HG03064 (cell line): ENCODE measurements around the gene SLC22A15.
"Not testable (repeated sequence)": the region's sequence is repeated elsewhere in the genome, so short reads cannot be mapped to it uniquely, and the experiment has no call there.

Experiments used
- ATAC-seq: cut with Tn5 transposase; IDR thresholded peaks from one replicate; pipeline ENCODE4 v1.9.1; 2021; ENCODE audit warnings: low read depth; ENCODE audit not compliant: unreplicated experiment

Gene SLC22A15

GRCh38 chr1:115980998-115981993, 5.0 kb downstream of the SLC22A15 start:
- ATAC-seq, result no peak

GRCh38 chr1:115982400-115982799, 6.1 kb downstream of the SLC22A15 start:
- no peak for ATAC-seq

DNA sequence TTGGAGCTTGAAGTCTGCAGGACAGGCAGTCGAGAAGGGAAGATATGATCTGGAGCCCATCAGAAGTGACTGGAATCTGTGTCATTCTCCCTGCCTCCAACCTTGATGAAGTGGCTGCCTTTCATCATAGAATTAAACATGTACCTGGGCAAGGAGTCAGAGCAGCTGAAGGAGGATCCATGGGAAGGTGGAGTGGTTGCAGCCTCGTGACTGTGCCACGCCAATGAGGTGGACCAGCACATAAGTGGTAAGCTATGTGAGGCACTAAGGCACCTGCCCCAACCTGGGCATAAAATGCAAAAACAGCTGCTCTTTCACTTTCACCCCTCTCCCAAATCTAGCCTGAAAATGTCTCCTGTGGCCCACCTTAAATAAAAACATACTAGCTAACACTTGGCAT, 7.3 kb downstream of the SLC22A15 start:
- no peak for ATAC-seq

DNA sequence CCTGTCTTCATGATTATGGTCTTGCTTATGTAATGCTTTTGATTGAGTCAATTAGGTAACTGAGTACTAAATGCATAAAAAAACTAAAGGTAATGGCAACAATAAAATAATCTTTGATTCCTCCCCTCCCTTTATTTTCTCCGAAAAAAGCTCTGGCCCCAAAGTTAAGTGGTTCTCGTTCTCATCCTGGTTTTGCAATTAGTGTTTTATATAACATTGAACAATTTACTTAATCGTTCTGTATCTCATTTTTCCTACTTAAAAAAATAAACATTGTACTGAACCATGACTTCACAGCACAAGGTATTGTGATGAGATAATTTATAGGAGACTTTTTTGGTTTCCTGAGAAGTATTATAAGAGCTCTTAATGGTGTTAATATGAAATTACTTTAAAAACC, 11.3 kb downstream of the SLC22A15 start:
- no peak for ATAC-seq

- ATAC-seq, result no peak
These were observed 12.6 kb downstream of the SLC22A15 start for GRCh38 chr1:115988953-115989352.

- no peak for ATAC-seq
These were observed 13.4 kb downstream of the SLC22A15 start for GRCh38 chr1:115989699-115990098.

DNA sequence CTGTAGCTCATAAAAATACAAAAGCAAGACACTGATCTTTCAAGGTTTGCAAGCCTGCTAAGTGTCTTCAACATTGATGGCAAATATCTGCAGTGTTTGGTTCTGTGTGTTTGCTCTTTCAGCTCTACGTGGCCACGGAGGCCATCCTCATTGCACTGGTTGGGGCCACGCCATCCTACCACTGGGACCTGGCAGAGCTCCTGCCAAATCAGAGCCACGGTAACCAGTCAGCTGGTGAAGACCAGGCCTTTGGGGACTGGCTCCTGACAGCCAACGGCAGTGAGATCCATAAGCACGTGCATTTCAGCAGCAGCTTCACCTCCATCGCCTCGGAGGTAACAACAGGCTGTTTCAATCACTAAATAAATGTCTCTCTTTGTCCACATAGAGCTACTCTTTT, 15.6 kb downstream of the SLC22A15 start:
- ATAC-seq, result no peak

GRCh38 chr1:115997921-115998320, 21.6 kb downstream of the SLC22A15 start:
- ATAC-seq, result not testable (repeated sequence)

DNA sequence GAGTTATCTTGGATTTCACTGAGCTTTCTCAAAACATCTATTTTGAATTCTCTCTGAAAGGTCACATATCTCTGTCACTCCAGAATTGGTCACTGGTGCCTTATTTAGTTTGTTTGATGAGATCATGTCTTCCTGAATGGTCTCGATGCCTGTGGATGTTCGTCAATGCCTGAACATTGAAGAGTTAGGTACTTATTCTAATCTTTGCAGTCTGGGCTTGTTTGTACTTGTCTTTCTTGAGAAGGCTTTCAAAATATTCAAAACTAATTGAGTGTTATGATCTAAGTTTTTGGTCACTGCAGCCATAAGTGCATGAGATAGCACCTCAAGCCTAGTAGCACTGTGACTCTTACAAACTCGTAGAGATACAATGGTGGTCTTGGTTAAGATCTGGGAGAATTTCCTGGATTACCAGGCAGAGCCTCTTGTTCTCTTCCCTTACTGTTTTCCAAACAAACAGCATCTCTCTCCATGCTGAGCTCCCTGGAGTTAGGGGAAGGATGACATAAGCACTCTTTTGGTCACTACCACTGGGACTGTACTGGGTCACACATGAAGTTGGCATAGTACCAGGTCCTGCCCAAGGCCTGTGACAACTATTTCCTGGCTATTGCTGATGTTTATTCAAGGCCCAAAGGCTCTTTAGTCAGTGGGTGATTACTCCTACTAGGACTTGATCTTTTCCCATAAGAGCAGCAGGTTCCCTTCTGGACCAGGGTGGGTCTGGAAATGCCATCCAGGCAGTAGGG, 25.6 kb downstream of the SLC22A15 start:
- ATAC-seq, result no peak

DNA sequence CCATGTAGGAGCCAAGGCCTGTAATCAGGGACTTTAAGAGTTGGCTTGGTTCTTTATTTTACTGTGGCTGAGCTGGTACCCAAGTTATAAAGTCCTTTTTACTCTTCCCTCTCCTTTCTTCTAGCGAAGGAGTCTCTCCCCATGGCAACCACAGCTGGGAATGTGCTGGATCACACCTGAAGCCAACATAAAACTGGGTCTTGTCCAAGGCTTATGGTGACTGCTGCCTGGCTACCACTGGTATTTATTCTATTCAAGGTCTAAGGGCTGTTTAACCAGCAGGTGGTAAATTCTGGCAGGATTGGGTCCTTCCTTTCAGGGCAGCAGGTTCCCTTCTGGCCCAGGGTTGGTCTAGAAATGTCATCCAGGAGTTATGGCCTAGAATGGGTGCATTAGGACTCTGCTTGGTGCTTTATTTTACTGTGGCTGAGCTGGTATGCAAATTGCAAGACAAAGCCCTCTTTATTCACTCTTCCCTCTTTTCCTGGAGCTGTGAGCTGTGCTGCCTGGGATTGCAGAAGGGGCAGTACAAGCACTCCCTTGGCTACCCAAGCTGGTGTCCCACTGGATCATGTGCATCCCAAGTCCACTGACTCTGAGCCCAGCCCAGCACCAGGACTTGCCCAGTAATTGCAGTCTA, 26.6 kb downstream of the SLC22A15 start:
- ATAC-seq, result no peak

- ATAC-seq, result no peak
These were observed 27.5 kb downstream of the SLC22A15 start for GRCh38 chr1:116003823-116004222.

DNA sequence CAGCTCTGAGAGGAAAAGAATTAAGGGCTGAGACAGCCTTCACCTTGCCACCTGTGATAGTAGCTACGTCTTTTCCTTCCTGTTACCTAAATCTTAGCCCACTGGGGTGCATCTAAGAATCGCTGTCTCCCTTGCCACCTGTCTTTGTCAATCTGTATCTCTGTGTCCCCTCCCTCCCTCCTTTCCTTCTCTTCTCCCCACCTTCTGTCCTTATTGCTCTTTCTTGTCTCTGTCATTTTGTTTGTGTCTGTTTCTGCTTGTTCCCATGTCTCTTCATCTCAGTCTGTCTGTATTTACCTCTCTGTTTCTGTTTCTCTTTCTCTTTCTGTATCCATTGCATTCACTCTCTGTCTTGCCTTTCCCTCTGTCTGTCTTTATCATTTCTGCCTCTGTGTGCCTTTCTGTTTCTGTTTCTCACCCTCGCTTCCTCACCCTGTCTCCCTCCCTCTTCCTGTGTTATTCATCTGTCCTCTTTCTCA, 30.2 kb downstream of the SLC22A15 start:
- peak; percentile 89 for ATAC-seq

GRCh38 chr1:116008656-116009390, 32.5 kb downstream of the SLC22A15 start:
- ATAC-seq, result no peak

- no peak for ATAC-seq
These were observed 36.4 kb downstream of the SLC22A15 start for GRCh38 chr1:116012716-116013115.

GRCh38 chr1:116015679-116016078, 39.4 kb downstream of the SLC22A15 start:
- no peak for ATAC-seq

- ATAC-seq, result no peak
These were observed 41.7 kb downstream of the SLC22A15 start for GRCh38 chr1:116018007-116018406.

- no peak for ATAC-seq
These were observed 43.4 kb downstream of the SLC22A15 start for GRCh38 chr1:116019653-116020253.

DNA sequence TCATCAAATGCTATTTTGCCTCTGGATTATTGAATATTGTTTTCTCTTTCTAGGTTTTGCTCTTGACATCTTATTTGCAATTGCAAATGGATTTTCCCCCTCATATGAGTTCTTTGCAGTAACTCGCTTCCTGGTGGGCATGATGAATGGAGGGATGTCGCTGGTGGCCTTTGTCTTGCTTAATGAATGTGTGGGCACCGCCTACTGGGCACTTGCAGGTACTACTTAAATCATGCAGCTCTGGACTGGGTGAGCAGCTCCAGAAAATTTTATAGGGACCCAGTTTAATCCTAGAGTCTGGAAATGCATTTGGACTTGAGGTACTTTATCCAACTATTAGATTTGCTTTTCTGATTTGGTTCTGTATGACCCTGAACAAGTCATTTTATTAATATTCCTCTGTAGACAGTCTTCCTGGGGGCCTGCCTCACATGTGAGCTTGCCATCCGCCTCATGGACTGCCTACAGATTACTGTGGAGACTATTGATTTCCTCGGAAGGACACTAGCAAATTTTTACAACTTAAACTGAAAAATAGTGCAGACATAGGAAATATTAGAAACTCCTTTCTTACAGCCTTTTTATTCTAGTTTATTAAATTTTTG, 44.5 kb downstream of the SLC22A15 start:
- ATAC-seq, result no peak

GRCh38 chr1:116024626-116025025, 48.3 kb downstream of the SLC22A15 start:
- no peak for ATAC-seq
